HG03135 (cell line): Measurements from ENCODE around the gene ALPK3.

Experiments
- ATAC-seq: cut with Tn5 transposase; IDR thresholded peaks from one replicate; pipeline ENCODE4 v1.9.1; 2021; ENCODE audit warnings: mild to moderate bottlenecking, moderate library complexity; ENCODE audit not compliant: unreplicated experiment

The ALPK3 gene

DNA sequence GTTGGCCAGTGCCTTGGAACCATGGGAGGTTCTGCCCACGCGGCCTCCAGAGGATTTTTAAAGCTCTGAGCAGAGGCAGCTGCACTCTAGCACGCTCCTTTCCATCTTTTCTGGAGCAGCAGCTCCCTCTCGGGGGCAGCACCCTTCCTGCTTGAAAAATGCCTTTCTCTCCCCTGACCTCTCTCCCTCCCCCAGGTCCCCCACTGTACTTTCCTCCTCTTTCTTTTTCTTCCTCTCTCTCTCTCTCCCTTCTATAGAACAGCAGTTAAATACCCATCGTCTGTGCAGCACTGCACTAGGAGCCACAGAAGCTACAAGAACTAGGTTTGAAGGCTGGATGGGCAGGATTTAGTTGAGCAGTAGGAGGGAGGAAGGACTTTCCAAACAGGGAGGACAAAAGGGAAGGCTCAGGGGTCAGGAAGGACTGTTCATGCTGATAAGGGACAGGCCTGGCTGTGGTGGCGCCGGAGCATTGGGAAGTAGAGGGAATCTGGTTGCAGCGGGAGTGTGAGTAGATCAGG lies 4.4 kb downstream of the ALPK3 start:
- no peak for ATAC-seq

DNA sequence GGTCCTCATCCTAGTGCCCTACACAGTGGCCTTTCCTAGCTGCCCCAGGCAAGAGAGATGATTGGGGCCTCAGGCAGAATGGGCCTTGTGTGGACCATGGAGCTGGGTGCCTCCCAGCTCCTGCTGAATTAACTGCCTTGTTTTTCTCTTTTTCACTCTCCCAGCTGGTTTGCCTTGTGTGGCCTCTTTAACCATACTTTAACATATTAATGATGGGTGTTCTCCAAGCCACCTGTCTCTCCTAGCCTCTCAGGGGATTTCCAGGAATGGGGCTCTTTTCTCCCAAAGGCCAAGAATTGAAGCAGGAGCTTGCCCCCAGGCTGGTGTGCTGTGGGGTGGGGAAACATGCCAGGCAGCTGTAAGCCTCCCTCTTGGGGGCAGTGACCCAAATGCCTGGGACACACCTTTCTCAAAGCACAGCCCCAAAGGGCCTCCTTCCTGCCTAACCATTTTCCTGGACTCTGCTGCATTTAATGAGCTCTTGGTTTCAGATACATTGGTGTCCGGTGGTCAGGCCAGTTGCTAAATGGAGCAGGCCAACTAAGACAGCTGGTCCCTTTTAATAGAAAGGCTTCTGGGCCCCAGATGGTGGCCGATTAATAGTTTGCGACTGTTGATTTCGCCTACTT lies 5.6 kb downstream of the ALPK3 start:
- no peak for ATAC-seq

DNA sequence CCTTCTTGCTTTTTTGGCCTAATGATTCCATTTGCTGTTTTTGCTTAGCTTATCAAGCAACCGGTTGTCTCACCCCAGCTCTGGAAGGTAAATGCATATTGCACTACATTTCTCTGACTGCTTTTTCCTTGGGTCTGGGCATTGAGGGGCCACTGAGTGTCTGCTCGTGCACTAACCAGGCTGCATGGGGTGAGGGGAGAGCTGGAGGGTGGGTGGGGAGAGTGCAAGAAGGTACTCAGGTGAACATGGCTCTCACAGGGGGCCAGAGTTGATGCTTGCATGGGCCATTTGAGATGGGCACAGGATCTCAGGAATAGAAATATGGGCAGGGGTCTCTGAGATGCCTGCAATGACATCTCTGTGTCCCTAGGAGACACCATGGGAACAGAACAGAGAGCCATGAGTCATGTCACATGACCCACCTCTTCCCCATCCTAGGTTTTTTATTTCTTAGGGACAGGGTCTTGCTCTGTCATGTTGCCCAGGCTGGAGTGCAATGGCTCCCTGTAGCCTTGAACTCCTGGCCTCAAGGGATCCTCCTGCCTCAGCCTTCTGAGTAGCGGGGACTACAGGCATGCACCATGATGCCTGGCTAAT lies 6.2 kb downstream of the ALPK3 start:
- ATAC-seq = no peak

DNA sequence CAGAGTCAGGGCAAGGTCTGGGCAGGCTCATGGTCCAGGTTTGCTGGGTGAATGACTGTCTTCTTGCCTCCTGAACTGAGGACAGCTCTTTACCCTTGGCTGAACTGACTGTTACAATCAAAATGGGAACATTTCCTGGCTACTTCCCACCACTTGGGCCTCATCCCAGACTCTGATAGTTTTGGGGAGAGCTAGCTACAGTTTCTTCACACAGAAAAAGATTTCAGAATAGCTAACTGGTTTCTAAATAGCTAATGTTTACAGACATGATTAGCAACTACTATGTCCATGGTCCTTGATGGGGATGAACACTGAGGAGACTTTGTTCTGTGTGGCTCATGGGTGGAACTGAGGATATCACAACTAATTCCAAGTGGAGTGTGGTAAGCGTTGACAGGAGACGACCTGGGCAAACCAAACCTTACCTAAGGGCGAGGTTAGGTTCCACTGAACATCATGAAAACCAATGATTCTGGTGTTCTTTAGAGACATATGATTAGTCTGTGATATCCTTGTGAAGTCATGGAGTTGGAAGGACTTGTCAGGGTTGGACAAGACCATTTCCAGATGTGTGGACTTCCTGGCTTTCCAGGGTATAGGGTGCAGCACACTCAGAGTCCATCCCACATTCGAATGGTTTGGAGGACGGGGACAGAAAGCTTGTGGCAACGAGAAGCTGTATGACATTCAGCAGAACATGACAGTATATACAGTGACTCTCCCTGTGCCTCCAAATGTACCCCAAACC lies 7.3 kb downstream of the ALPK3 start:
- ATAC-seq = no peak

DNA sequence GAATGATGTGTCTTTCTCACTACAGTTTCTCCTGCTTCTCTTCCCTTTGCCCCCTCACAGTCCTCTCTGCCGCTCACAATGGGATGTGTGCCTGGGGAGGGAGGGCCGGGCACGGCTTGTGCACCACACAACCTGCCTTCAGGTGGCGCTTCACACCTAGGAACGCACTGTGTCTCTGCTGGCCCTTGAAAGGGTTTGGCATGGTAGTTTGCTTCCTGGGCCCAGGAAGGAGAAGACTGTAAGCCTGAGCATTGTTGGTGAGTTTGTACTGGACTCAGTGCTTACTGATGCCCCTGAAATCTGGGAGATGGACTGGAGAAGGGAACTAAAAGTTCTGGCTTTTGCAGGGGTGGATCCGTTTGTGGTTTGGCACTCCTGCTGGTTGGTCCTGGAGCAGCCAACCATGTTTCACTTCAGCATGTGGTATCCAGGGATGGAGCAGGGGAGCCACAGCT lies 9.2 kb downstream of the ALPK3 start:
- no peak for ATAC-seq

DNA sequence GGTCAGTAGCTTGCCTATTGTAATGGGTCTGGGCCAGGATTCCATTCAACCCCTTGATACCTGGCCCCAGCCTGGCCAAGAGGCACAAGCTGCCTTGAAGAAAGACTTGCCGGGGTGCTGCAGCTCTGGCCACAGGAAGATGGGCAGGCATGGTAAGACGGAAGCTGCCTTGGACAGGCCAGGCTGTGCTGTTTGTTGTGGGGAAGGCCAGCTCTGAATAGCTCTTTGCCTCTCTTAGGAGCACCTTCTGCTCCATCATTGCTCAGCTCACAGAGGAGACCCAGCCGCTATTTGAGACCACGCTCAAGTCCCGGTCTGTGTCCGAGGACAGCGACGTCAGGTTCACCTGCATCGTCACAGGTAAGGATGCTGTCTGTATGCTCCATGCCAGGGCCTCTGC lies 10.1 kb downstream of the ALPK3 start:
- no peak for ATAC-seq

- no peak for ATAC-seq
These were observed 11.1 kb downstream of the ALPK3 start for GRCh38 chr15:84828086-84828908.

- no peak for ATAC-seq
These were observed 12.3 kb downstream of the ALPK3 start for GRCh38 chr15:84829428-84829827.

DNA sequence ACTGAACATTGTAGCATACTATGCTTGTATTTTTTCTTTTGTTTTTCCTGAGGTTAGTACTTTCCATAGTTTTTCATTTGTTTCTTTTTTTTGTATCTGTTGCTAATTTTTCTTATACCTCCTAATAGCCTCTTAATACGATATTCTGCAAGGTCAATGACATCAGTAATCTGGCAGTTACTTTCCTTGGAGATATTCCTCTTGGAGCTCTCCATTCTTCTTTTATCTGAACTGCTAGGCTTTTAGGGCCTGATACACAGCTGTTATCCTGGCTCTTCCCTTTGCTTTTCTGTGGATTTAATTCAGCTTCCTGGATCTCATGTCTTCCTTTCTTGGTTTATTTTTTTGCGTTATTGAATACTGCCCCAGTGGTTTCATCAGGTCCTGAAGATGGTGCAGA lies 12.9 kb downstream of the ALPK3 start:
- no peak for ATAC-seq

GRCh38 chr15:84831028-84831427 lies 13.9 kb downstream of the ALPK3 start:
- ATAC-seq = no peak

DNA sequence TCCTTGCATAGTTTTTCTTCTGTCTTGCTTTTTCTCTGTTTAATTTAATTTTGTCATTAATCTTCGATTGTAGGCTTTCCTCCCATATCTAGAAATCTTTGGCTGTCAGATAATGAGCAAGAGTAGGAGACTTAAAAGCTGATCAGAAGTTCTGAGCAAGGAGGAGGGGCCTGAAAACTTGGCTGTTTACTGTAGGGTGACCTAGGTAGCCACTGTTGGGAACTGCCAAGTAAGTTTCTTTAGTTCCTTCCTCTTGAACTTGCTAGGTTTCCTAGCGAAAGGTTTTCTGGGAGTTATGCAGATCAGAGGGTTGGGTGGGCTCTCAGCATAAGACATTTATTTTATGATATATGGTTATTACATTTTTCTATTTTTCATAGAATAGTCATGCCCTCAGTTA lies 14.5 kb downstream of the ALPK3 start:
- no peak for ATAC-seq

DNA sequence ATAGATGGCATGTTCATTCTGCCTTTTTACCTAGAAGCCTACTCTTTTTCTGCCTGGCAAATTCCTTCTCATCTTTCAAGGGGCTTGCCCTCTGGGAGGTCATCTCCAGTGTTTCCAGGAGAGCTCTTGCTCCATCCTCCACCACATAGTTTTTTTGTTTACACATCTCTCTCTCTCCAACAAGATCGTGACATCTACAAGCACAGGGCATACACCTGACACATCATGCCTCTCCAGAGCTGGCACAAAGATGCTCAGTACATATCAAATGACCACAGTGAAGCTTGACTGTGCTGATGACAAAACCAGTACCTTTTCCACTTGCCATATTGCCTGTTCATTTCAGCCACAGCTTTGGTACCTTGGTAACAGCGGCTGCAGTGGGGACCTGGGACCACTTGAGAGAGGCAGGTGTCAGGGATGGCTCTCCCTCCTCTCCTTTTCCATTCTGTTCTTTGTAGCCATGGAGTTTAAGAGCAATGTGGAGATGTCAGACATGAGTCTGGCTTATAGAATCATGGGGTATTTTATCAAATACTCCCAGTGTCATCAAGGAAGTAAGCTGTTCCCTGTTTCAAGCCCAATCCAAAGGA lies 15.4 kb downstream of the ALPK3 start:
- ATAC-seq = no peak

GRCh38 chr15:84833447-84834228 lies 16.5 kb downstream of the ALPK3 start:
- ATAC-seq = no peak

GRCh38 chr15:84834229-84834955 lies 17.2 kb downstream of the ALPK3 start:
- ATAC-seq = no peak

GRCh38 chr15:84834969-84835368 lies 17.8 kb downstream of the ALPK3 start:
- ATAC-seq = no peak

DNA sequence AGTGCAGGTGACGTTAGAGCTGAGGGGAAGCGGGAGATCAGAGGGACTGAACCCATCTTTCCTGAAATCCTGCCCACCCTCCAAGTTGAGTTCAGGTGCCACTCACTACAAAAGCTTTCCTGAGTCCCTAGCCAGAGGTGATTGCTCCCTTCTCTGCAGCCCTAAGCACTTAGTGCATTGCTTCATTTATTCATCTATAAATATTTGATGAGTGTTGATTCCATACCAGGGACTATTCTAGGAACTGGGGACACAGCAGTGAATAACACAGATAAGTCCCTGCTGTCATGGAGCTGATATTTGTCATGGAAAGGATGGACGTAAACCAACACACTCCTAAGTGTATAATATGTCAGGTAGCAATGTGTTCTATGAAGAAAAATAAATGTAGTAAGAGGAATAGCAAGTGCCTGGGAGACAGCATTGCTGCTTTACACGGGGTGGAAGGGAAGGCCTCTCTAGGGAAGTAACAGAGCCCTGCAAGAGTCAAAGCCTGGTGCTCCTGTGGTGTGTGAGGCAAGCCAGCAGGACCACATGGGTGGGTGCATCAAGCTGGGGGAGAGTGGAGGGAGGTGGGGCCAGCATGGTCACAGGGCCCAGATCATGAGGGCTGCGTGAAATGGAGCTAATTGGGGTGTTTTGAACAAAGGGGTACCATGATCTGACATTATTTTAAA lies 18.6 kb downstream of the ALPK3 start:
- ATAC-seq = no peak

- no peak for ATAC-seq
These were observed 19.7 kb downstream of the ALPK3 start for GRCh38 chr15:84836844-84837243.

GRCh38 chr15:84839714-84840113 lies 22.6 kb downstream of the ALPK3 start:
- no peak for ATAC-seq

GRCh38 chr15:84840255-84840654 lies 23.1 kb downstream of the ALPK3 start:
- no peak for ATAC-seq
